Activated B cell treated with CpG ODN at 0.5 μM for 24 hours (primary cell): ENCODE results near the gene CSF1R. TPM values are rescaled to one million over a fixed set of nuclear protein-coding genes. Genes with fewer than 3 reads are reported as not detected.

ENCODE experiments used
- ATAC-seq: fragments of 200-7000 bp; cut with Tn5 transposase; one replicate; pipeline ENCODE4 v1.10.0; 2021; ENCODE audit warnings: low read depth, mild to moderate bottlenecking, moderate library complexity
- CTCF ChIA-PET: fragments of 350-600 bp; sonication (Branson Sonifier 250); formaldehyde crosslinking; loops from one replicate; lab custom pipeline; 2021; ENCODE audit warnings: antibody characterized with exemption; lab: Charles Lee
- POLR2A ChIA-PET: fragments of 350-600 bp; sonication (Branson Sonifier 250); formaldehyde crosslinking; loops from one replicate; lab custom pipeline; 2021; ENCODE audit warnings: antibody characterized with exemption; lab: Charles Lee
- DNase-seq: peaks from one replicate; pipeline ENCODE4 v3.0.0; 2022
- H3K27ac Mint-ChIP-seq: one replicate; pipeline ENCODE4 v1.8.0; 2020; ENCODE audit warnings: mixed read lengths
- H3K27me3 Mint-ChIP-seq: one replicate; pipeline ENCODE4 v1.8.0; 2021; ENCODE audit warnings: mixed read lengths
- H3K36me3 Mint-ChIP-seq: one replicate; pipeline ENCODE4 v1.8.0; 2021; ENCODE audit warnings: low read depth, mixed read lengths
- H3K4me1 Mint-ChIP-seq: one replicate; pipeline ENCODE4 v1.8.0; 2021; ENCODE audit warnings: mixed read lengths
- H3K4me3 Mint-ChIP-seq: one replicate; pipeline ENCODE4 v1.8.0; 2020; ENCODE audit warnings: mild to moderate bottlenecking, mixed read lengths
- H3K9me3 Mint-ChIP-seq: one replicate; pipeline ENCODE4 v1.8.0; 2020; ENCODE audit warnings: mixed read lengths
- CTCF ChIP-seq: fragments of 200-600 bp; IDR thresholded peaks from one replicate; pipeline ENCODE4 v1.8.0; 2022; ENCODE audit warnings: antibody characterized with exemption, mild to moderate bottlenecking
- intact Hi-C: fragments of 100-400 bp; cut with micrococcal nuclease; formaldehyde crosslinking; loops from one replicate; pipeline ENCODE4 v1.15.1; 2024
- total RNA-seq: library from RNA; stranded (reverse); gene quantifications from 2 replicates; pipeline ENCODE4 v1.2.3, GENCODE V29; 2022

The CSF1R gene
- total RNA-seq, 1 donor from 2014 or later = 0.44 TPM

DNA sequence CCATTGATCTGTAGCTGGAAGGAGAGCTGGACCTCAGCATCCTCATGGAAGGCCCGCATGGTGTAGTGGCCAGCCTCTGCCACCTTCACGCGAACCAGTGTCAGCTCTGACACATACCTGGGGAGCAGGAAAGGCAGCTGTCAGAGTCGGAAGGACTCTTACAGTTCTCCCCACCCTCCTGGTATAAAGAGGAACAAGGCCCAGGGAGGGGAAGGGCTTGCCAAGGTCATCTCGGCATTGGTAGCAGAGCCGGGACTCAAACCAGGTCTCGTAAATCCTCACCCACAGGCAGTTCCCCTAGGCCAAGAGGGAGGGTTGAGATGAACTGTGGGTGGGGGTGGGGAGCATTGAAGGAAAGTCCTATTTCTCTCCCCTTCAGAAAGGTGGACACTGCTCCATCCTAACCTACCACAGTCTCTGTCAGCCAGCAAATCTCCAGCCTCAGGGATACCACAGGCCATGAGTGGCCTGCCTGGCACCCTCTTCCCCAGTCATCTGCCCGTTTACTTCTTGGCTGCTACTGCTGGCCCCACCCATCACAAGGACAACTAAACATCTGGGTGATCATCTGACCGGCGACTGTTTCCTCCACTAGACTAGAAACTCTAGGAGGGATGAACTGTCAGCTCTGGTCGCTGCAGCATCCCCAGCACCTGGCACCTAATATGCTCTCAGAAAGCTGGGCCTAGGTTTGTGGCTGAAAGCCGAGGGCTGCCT, 45.8 kb upstream of the CSF1R start:
- H3K27ac Mint-ChIP-seq = no peak overlapping the region
- CTCF ChIA-PET = no interaction called here

GRCh38 chr5:150131461-150131860, 45.1 kb upstream of the CSF1R start:
- peaks cover 2% of the 10 kb centered on the region for H3K27me3 Mint-ChIP-seq
- H3K4me3 Mint-ChIP-seq = no peak overlapping the region
- no peak for TF ChIP-seq CTCF
- intact Hi-C loops = loop anchor here (10.0 kb wide), 1 partner anchor 297 kb away; no protein-coding TSS in a partner anchor
- ATAC-seq (no peak), DNase-seq (no peak)
- no peaks in the 10 kb centered on the region for H3K36me3 Mint-ChIP-seq
- H3K9me3 Mint-ChIP-seq = no peaks in the 10 kb centered on the region
- no peak overlapping the region for H3K27ac Mint-ChIP-seq
- ChIA-PET POLR2A (no interaction called here), CTCF (interaction anchor here (1.1 kb wide), 1 partner anchor 87 kb away, joined by 6 read pairs; no protein-coding TSS in a partner anchor)
- no peaks in the 10 kb centered on the region for H3K4me1 Mint-ChIP-seq

More for the DNA sequence above, 45.8 kb upstream of the CSF1R start:
- no peaks in the 10 kb centered on the region for H3K9me3 Mint-ChIP-seq
- TF ChIP-seq CTCF = no peak
- no peak overlapping the region for H3K4me3 Mint-ChIP-seq
- no peak for ATAC-seq
- intact Hi-C loops = loop anchor here (10.0 kb wide), 1 partner anchor 297 kb away; no protein-coding TSS in a partner anchor
- H3K36me3 Mint-ChIP-seq = no peaks in the 10 kb centered on the region
- H3K4me1 Mint-ChIP-seq = no peaks in the 10 kb centered on the region
- no peak for DNase-seq
- peaks cover 2% of the 10 kb centered on the region for H3K27me3 Mint-ChIP-seq
- POLR2A ChIA-PET = no interaction called here

- ChIA-PET POLR2A (no interaction called here), CTCF (interaction anchor here (1.1 kb wide), 2 partner anchors 88 to 306 kb away, joined by 3 to 6 read pairs; no protein-coding TSS in a partner anchor)
- DNase-seq (no peak), ATAC-seq (no peak)
- H3K36me3 Mint-ChIP-seq = no peaks in the 10 kb centered on the region
- H3K9me3 Mint-ChIP-seq = no peaks in the 10 kb centered on the region
- no peaks in the 10 kb centered on the region for H3K4me1 Mint-ChIP-seq
- no peak overlapping the region for H3K27ac Mint-ChIP-seq
- peaks cover under 1% of the 10 kb centered on the region for H3K27me3 Mint-ChIP-seq
- intact Hi-C loops = loop anchor here (1.0 to 10.0 kb wide), 4 partner anchors 88 to 306 kb away; no protein-coding TSS in a partner anchor
- no peak for TF ChIP-seq CTCF
- H3K4me3 Mint-ChIP-seq = no peak overlapping the region
These were observed 44.2 kb upstream of the CSF1R start for GRCh38 chr5:150130493-150130922.

DNA sequence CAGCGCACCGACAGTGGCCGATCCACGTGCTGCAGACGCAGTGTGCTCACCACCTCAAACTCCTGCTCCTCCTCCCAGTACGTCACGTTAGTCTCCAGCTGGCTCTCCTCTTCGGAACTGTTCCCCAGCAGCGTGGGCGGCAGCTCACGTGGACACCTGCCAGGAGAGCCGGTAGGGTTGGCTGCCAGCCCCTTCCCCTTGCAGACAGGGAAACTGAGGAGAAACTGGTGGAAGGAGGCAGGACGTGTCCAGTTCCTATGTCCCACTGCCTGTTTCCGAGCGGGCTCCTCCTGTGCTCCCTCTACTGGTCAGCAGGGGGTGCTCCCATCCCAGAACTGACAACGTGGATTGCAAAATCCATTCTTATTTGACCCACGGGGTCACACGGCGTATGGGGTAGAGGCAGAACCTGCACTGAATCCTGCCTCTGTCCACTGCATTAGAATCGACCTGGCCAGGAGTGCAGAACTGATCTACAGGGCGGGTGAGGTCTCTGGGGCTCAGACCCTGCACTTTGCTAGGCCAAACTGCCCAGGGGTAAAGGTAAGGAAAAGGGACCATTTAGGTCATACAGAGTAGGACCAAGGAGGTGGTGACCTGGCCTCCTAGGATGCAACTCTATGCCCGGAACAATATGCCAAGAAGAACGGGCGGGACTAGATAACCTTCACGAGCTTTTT, 43.6 kb upstream of the CSF1R start:
- ChIA-PET CTCF (interaction anchor here (1.1 kb wide), 2 partner anchors 88 to 306 kb away, joined by 3 to 6 read pairs; no protein-coding TSS in a partner anchor), POLR2A (no interaction called here)
- H3K4me1 Mint-ChIP-seq = no peaks in the 10 kb centered on the region
- intact Hi-C loops = loop anchor here (1.0 to 10.0 kb wide), 4 partner anchors 88 to 306 kb away; no protein-coding TSS in a partner anchor
- peak; percentile 84 for ATAC-seq
- no peaks in the 10 kb centered on the region for H3K9me3 Mint-ChIP-seq
- peak; percentile 50 for TF ChIP-seq CTCF
- no peak overlapping the region for H3K27ac Mint-ChIP-seq
- no peak overlapping the region for H3K4me3 Mint-ChIP-seq
- H3K36me3 Mint-ChIP-seq = no peaks in the 10 kb centered on the region
- peak; percentile 29 for DNase-seq
- H3K27me3 Mint-ChIP-seq = no peaks in the 10 kb centered on the region

DNA sequence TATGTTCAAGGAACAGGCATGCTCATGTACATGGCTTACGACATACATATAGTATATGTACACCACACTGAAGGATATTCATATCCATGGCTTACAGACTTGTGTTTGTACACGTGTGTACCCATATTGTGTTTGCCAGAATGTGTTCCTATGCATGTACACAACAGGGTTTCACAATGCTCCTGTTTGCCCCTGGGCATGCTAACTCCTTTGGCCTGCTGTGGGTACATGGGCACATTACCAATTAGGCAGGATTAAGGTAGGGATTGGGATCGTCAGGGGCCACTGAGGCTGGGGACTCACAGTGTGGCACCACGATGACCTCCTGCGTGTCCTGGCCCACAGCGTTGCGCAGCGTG, 43.1 kb upstream of the CSF1R start:
- Mint-ChIP-seq H3K4me1 (no peaks in the 10 kb centered on the region), H3K27me3 (no peaks in the 10 kb centered on the region)

More for the DNA sequence above, 43.1 kb upstream of the CSF1R start:
- intact Hi-C loops = no loop called here
- CTCF ChIA-PET = no interaction called here
- H3K27ac Mint-ChIP-seq = no peak overlapping the region
- H3K4me3 Mint-ChIP-seq = no peak overlapping the region
- DNase-seq (no peak), ATAC-seq (no peak)
- TF ChIP-seq CTCF = no peak
- POLR2A ChIA-PET = no interaction called here
- no peaks in the 10 kb centered on the region for H3K9me3 Mint-ChIP-seq
- H3K36me3 Mint-ChIP-seq = no peaks in the 10 kb centered on the region
